GM18498 (cell line): ENCODE measurements around the gene PKHD1.

Source experiments
- ATAC-seq: cut with Tn5 transposase; IDR thresholded peaks from one replicate; pipeline ENCODE4 v1.9.1; 2021; ENCODE audit warnings: mild to moderate bottlenecking, moderate library complexity; ENCODE audit not compliant: unreplicated experiment

PKHD1 gene

GRCh38 chr6:51584163-51584562 lies 503.2 kb downstream of the PKHD1 start:
- no peak for ATAC-seq

GRCh38 chr6:51578994-51579393 lies 508.4 kb downstream of the PKHD1 start:
- no peak for ATAC-seq

- ATAC-seq = no peak
These were observed 509.1 kb downstream of the PKHD1 start for GRCh38 chr6:51578362-51578761.

GRCh38 chr6:51574040-51574439 lies 513.4 kb downstream of the PKHD1 start:
- no peak for ATAC-seq

- ATAC-seq = no peak
These were observed 516.2 kb downstream of the PKHD1 start for GRCh38 chr6:51571168-51571567.

GRCh38 chr6:51570168-51570921 lies 517.1 kb downstream of the PKHD1 start:
- ATAC-seq = no peak

- no peak for ATAC-seq
These were observed 517.8 kb downstream of the PKHD1 start for GRCh38 chr6:51569594-51569993.

- ATAC-seq = no peak
These were observed 518.6 kb downstream of the PKHD1 start for GRCh38 chr6:51568771-51569170.

GRCh38 chr6:51565472-51565871 lies 521.9 kb downstream of the PKHD1 start:
- no peak for ATAC-seq
